Endothelial cell of umbilical vein (primary cell): ENCODE data around the gene HCFC2. TPM values are rescaled to one million over a fixed set of nuclear protein-coding genes. Genes with fewer than 3 reads are reported as not detected.

ENCODE experiments used
- BruUV-seq: library from RNA; stranded (reverse); fragments of 400-500 nt; replicated peaks from 2 replicates; lab custom pipeline; 2021; lab: Mats Ljungman, UMichigan
- CTCF ChIA-PET: fragments of 300-600, 350-600 bp; sonication (Branson Sonifier 250); formaldehyde crosslinking; loops from one replicate; lab custom pipeline; 2021; ENCODE audit warnings: antibody characterized with exemption, inconsistent platforms; lab: Charles Lee
- POLR2A ChIA-PET: fragments of 300-600, 350-600 bp; sonication (Branson Sonifier 250); formaldehyde crosslinking; loops from one replicate; lab custom pipeline; 2021; ENCODE audit warnings: antibody characterized with exemption, inconsistent platforms; lab: Charles Lee
- DNase-seq: peaks from one replicate; pipeline ENCODE4 v3.0.0-alpha.2; 2011; ENCODE audit warnings: low read depth, low spot score
- FAIRE-seq: peaks from 2 replicates; lab custom pipeline; 2011; peaks lifted over from hg19 to GRCh38; lab: Jason Lieb, UNC
- H2AFZ ChIP-seq: 2 replicates; pipeline ENCODE4 v1.6.0; 2012; ENCODE audit warnings: low read depth, low read length, control low read depth, inconsistent platforms
- H3K27ac ChIP-seq: 2 replicates; pipeline ENCODE4 v1.5.1; 2011; ENCODE audit warnings: low read depth, mild to moderate bottlenecking, control low read depth, low read length, moderate library complexity; ENCODE audit not compliant: insufficient read depth
- H3K27me3 ChIP-seq, 2 experiments: 2 replicates each; pipeline versions ENCODE4 v1.6.0 to v1.6.1; 2011; ENCODE audit warnings: low read length in 2 of 2, mixed read lengths in 1 of 2; ENCODE audit not compliant: control insufficient read depth in 2 of 2, insufficient read depth in 2 of 2
- H3K36me3 ChIP-seq, 2 experiments: 2 replicates in 1 of 2; 3 replicates in 1 of 2; pipeline ENCODE4 v1.5.1; 2011; ENCODE audit warnings: low read length in 2 of 2, mild to moderate bottlenecking in 1 of 2, moderate library complexity in 1 of 2; ENCODE audit not compliant: control insufficient read depth in 2 of 2, insufficient read depth in 2 of 2; ENCODE audit errors: extremely low read depth in 1 of 2
- H3K4me1 ChIP-seq: 3 replicates; pipeline ENCODE4 v1.5.1; 2011; ENCODE audit warnings: mild to moderate bottlenecking, low read length; ENCODE audit not compliant: control insufficient read depth, insufficient read depth; ENCODE audit errors: extremely low read depth
- H3K4me2 ChIP-seq: 2 replicates; pipeline ENCODE4 v1.6.1; 2011; ENCODE audit warnings: low read length, control low read depth, mixed read lengths; ENCODE audit not compliant: insufficient read depth
- H3K4me3 ChIP-seq, 3 experiments: fragments of 200-600 bp in 1 of 3; sonication (generic), shearing (Covaris generic) in 1 of 3; replicated peaks in 1 of 3; 2 replicates each; pipeline ENCODE4 v1.5.1; 2011 to 2016; ENCODE audit warnings: control low read depth in 3 of 3, low read length in 3 of 3, mild to moderate bottlenecking in 2 of 3, inconsistent platforms in 1 of 3, low read depth in 1 of 3, moderate library complexity in 1 of 3; ENCODE audit not compliant: insufficient read depth in 1 of 3
- H3K79me2 ChIP-seq: 2 replicates; pipeline ENCODE4 v1.6.0; 2012; ENCODE audit warnings: low read length, inconsistent platforms; ENCODE audit not compliant: control insufficient read depth, insufficient read depth
- H3K9ac ChIP-seq: replicated peaks from 2 replicates; pipeline ENCODE3; 2011; ENCODE audit warnings: low read length, control low read depth; ENCODE audit not compliant: insufficient read depth; ENCODE audit errors: extremely low read depth
- H3K9me1 ChIP-seq: replicated peaks from 3 replicates; pipeline ENCODE4 v1.6.0; 2011; ENCODE audit warnings: mild to moderate bottlenecking, low read length; ENCODE audit not compliant: control insufficient read depth, insufficient read depth; ENCODE audit errors: extremely low read depth
- H3K9me3 ChIP-seq: replicated peaks from 2 replicates; pipeline ENCODE4 v1.5.1; 2012; ENCODE audit warnings: low read length, inconsistent platforms; ENCODE audit not compliant: control insufficient read depth, insufficient read depth
- H4K20me1 ChIP-seq: replicated peaks from 2 replicates; pipeline ENCODE3; 2011; ENCODE audit warnings: mild to moderate bottlenecking, low read length; ENCODE audit not compliant: control insufficient read depth, insufficient read depth; ENCODE audit errors: extremely low read depth
- EZH2 ChIP-seq: IDR thresholded peaks from 2 replicates; pipeline ENCODE4 v1.6.1; 2012; ENCODE audit warnings: borderline replicate concordance, low read depth, mild to moderate bottlenecking, moderate library complexity, low read length, inconsistent platforms; ENCODE audit not compliant: severe bottlenecking
- FOS ChIP-seq: IDR thresholded peaks from 2 replicates; pipeline ENCODE4 v1.6.1; 2011; ENCODE audit warnings: mild to moderate bottlenecking, low read length, moderate library complexity, borderline replicate concordance; ENCODE audit not compliant: insufficient read depth
- GATA2 ChIP-seq: IDR thresholded peaks from 2 replicates; pipeline ENCODE4 v1.7.0; 2011; ENCODE audit warnings: low read depth, mild to moderate bottlenecking, moderate library complexity, mixed read lengths, low read length; ENCODE audit not compliant: insufficient read length, insufficient read depth
- JUN ChIP-seq: IDR thresholded peaks from 2 replicates; pipeline ENCODE4 v1.6.1; 2011; ENCODE audit warnings: borderline replicate concordance, low read depth; ENCODE audit not compliant: insufficient read length, insufficient read depth
- MYC ChIP-seq: IDR thresholded peaks from one replicate; pipeline ENCODE4 v1.6.1; 2011; ENCODE audit warnings: mild to moderate bottlenecking, low read depth, low read length
- POLR2A ChIP-seq: IDR thresholded peaks from 2 replicates; pipeline ENCODE4 v1.6.1; 2012; ENCODE audit warnings: low read depth, mild to moderate bottlenecking, control low read depth, low read length
- POLR2AphosphoS5 ChIP-seq: IDR thresholded peaks from 2 replicates; pipeline ENCODE4 v1.6.1; 2012; ENCODE audit warnings: low read depth, mild to moderate bottlenecking, control low read depth, low read length, moderate library complexity; ENCODE audit not compliant: insufficient read depth
- dilution Hi-C: fragments of 300-500 bp; cut with MboI; formaldehyde crosslinking; loops from one replicate; pipeline ENCODE4 v1.15.0; 2019; ENCODE audit warnings: low sequenced_read_pairs; ENCODE audit not compliant: extremely low pct_ligation_motif_present
- intact Hi-C: fragments of 100-400 bp; cut with micrococcal nuclease; formaldehyde crosslinking; loops from one replicate; pipeline ENCODE4 v1.10.0; 2022
- polyA plus RNA-seq, 4 experiments: library from polyadenylated mRNA; depleted of rRNA in 3 of 4; stranded (reverse) in 3 of 4; unstranded in 1 of 4; fragments of >200 nt; gene quantifications; 2 replicates each; pipeline versions ENCODE4 v1.2.1 to v1.2.3, GENCODE V29; 2011 to 2012; ENCODE audit warnings: missing spikeins in 1 of 4
- total RNA-seq: library from RNA; stranded (reverse); gene quantifications from 2 replicates; pipeline ENCODE4 v1.2.3, GENCODE V29; 2021
- TF ChIP-seq, protein P1 (sequence below), 2 donors: IDR thresholded peaks; 1 replicate in 1 of 2; 2 replicates in 1 of 2; pipeline ENCODE4 v1.5.1; 2011; ENCODE audit warnings: low read length in 2 of 2, mild to moderate bottlenecking in 2 of 2, moderate library complexity in 2 of 2, control low read depth in 1 of 2, inconsistent platforms in 1 of 2, low read depth in 1 of 2; ENCODE audit not compliant: insufficient read depth in 1 of 2; ENCODE audit errors: extremely low read depth in 1 of 2
- TF ChIP-seq, protein P2 (sequence below): IDR thresholded peaks from 2 replicates; pipeline ENCODE4 v1.6.1; 2011; ENCODE audit not compliant: insufficient read depth, insufficient read length

The HCFC2 gene
- total and polyA plus RNA-seq, 2 donors (not counting 3 experiments of a cell fraction or from before 2014, with no cell fraction given): 6.0 to 15.6 TPM

DNA sequence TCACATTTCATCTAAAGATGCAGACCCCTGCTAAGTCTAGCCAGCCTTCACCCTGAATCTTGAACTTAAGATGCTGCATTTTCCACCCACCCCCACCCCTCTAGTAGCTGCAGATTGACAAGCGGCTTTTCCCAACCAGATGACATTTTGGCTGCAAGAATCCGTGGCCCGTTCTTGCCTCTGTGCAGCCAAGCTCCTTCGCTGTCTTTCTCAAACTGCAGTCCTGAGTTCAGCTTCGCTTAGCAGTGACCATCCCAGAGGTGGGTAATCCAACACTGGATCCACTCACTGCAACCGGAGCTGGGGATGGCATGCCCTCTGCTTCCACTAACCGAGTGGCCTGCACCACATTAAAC, 74.4 kb downstream of the HCFC2 start:
- BruUV-seq: no TSS peak
- FAIRE-seq (peak; percentile 62), DNase-seq (no peak)
- H3K4me1 ChIP-seq: peaks cover 18% of the 10 kb centered on the region
- peak overlapping the region; percentile 93 for H2AFZ ChIP-seq
- peaks cover 0 to under 1% of the 10 kb centered on the region in 2 experiments for H3K36me3 ChIP-seq
- H3K9me1 ChIP-seq: no peaks in the 10 kb centered on the region
- no peak overlapping the region for H3K27ac ChIP-seq
- intact Hi-C loops (loop anchor here (5.0 kb wide), 1 partner anchor 149 kb away; no protein-coding TSS in a partner anchor), dilution Hi-C loops (no loop called here)
- ChIA-PET CTCF (interaction anchor here (1.3 to 3.1 kb wide), 3 partner anchors 12 to 30 kb away, joined by 3 to 12 read pairs (median 4); no protein-coding TSS in a partner anchor), POLR2A (interaction anchor here (0.6 to 0.7 kb wide), 3 partner anchors 170 to 969 kb away, joined by 3 to 5 read pairs (median 5); no protein-coding TSS in a partner anchor)
- H3K4me3 ChIP-seq: no peak overlapping the region
- H3K27me3 ChIP-seq: peaks cover 0 to 2% of the 10 kb centered on the region in 2 experiments
- H3K9me3 ChIP-seq: no peaks in the 10 kb centered on the region
- peaks cover 24% of the 10 kb centered on the region for H3K79me2 ChIP-seq
- H4K20me1 ChIP-seq: no peaks in the 10 kb centered on the region
- no peak overlapping the region for H3K9ac ChIP-seq
- no peak for TF ChIP-seq FOS
- TF ChIP-seq JUN: no peak
- H3K4me2 ChIP-seq: peak overlapping the region; percentile 31

DNA sequence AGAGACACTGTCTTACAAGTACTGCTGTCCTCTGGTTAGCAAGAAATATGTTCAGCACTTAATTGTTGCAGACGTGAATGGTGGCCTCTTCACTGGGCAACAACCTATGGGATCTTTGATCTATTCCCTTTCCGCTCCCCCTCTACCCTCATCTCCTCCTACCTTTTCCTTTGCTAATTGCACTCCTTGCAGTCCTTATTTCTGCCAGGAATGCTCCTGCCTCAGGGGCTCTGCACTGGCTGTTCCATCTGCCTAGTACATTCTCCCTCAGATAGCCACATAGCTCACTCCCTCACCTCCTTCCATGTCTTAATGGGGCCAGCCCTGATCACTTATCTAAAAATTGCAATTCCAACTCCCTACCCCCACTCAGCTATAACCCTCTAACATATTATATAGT, 78.2 kb downstream of the HCFC2 start:
- Histone ChIP-seq H3K9ac (no peak overlapping the region), H3K27ac (no peak overlapping the region), H4K20me1 (no peaks in the 10 kb centered on the region), H3K9me1 (no peaks in the 10 kb centered on the region), H3K4me3 (no peak overlapping the region), H3K79me2 (no peaks in the 10 kb centered on the region), H3K36me3 (no peaks in the 10 kb centered on the region), H3K9me3 (no peaks in the 10 kb centered on the region), H3K27me3 (peaks cover 1 to 2% of the 10 kb centered on the region in 2 experiments), H2AFZ (no peak overlapping the region), H3K4me1 (peaks cover 6% of the 10 kb centered on the region), H3K4me2 (no peak overlapping the region)
- intact Hi-C loops: no loop called here
- POLR2A ChIA-PET: no interaction called here
- CTCF ChIA-PET: no interaction called here
- TF ChIP-seq MYC (no peak), GATA2 (no peak), JUN (no peak), POLR2AphosphoS5 (no peak), EZH2 (no peak), POLR2A (no peak), FOS (no peak)
- TF ChIP-seq, protein P1, sequence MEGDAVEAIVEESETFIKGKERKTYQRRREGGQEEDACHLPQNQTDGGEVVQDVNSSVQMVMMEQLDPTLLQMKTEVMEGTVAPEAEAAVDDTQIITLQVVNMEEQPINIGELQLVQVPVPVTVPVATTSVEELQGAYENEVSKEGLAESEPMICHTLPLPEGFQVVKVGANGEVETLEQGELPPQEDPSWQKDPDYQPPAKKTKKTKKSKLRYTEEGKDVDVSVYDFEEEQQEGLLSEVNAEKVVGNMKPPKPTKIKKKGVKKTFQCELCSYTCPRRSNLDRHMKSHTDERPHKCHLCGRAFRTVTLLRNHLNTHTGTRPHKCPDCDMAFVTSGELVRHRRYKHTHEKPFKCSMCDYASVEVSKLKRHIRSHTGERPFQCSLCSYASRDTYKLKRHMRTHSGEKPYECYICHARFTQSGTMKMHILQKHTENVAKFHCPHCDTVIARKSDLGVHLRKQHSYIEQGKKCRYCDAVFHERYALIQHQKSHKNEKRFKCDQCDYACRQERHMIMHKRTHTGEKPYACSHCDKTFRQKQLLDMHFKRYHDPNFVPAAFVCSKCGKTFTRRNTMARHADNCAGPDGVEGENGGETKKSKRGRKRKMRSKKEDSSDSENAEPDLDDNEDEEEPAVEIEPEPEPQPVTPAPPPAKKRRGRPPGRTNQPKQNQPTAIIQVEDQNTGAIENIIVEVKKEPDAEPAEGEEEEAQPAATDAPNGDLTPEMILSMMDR (IDR thresholded peaks at IDR 0.05; ENCODE audit: extremely low read depth in 1 of 2, insufficient read depth in 1 of 2, low read depth in 1 of 2, low read length in 2 of 2): no peak
- TF ChIP-seq, protein P2, sequence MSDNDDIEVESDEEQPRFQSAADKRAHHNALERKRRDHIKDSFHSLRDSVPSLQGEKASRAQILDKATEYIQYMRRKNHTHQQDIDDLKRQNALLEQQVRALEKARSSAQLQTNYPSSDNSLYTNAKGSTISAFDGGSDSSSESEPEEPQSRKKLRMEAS: no peak
- no TSS peak for BruUV-seq
- FAIRE-seq: no peak
- DNase-seq: no peak
- dilution Hi-C loops: no loop called here
